A549 (cell line): Measurements from ENCODE around the gene CREB5.

Experiments used
- EHMT2 ChIP-seq: fragments of 200-600 bp; sonication (generic); IDR thresholded peaks from 2 replicates; pipeline ENCODE4 v1.6.1; 2016; ENCODE audit warnings: antibody characterized with exemption, low read depth, mild to moderate bottlenecking, moderate library complexity
- EP300 ChIP-seq, 2 experiments: fragments of >200 bp; sonication (Bioruptor Twin); formaldehyde crosslinking; IDR thresholded peaks; 2 replicates in 1 of 2; 3 replicates in 1 of 2; pipeline ENCODE4 v1.6.1; 2016 to 2017
- FOSL2 ChIP-seq, 2 experiments: fragments of 450-650 bp in 1 of 2; fragments of >200 bp in 1 of 2; sonication (Bioruptor Twin) in 1 of 2; formaldehyde crosslinking; IDR thresholded peaks; 2 replicates each; pipeline versions ENCODE4 v1.5.0 to v1.6.1; 2016 to 2020; ENCODE audit warnings: mild to moderate bottlenecking in 1 of 2, moderate library complexity in 1 of 2
- JUN ChIP-seq, 2 experiments: fragments of >200 bp; sonication (Bioruptor Twin); formaldehyde crosslinking; IDR thresholded peaks; 2 replicates in 1 of 2; 3 replicates in 1 of 2; pipeline ENCODE4 v1.6.1; 2016 to 2017
- NFE2L2 ChIP-seq: fragments of 150-350 bp; conservative IDR thresholded peaks from 2 replicates; pipeline ENCODE4 v1.6.1; 2014; ENCODE audit warnings: low read length
- NPAS2 ChIP-seq: fragments of 250-450 bp; sonication (Bioruptor Pico); IDR thresholded peaks from 2 replicates; pipeline ENCODE4 v1.8.0; 2022; ENCODE audit warnings: mild to moderate bottlenecking, moderate library complexity, borderline replicate concordance
- POLR2A ChIP-seq: IDR thresholded peaks from 2 replicates; pipeline ENCODE4 v1.6.1; 2012; ENCODE audit warnings: mild to moderate bottlenecking, low read length
- RCOR1 ChIP-seq: fragments of 150-350 bp; IDR thresholded peaks from 2 replicates; pipeline ENCODE4 v1.6.1; 2014; ENCODE audit warnings: antibody characterized with exemption, low read length, low read depth
- TF ChIP-seq, protein P1 (sequence below): fragments of >200 bp; sonication (Bioruptor Twin); formaldehyde crosslinking; IDR thresholded peaks from 3 replicates; pipeline ENCODE4 v1.5.1; 2016
- TF ChIP-seq, protein P2 (sequence below): fragments of >200 bp; sonication (Bioruptor Twin); formaldehyde crosslinking; IDR thresholded peaks from 3 replicates; pipeline ENCODE4 v1.6.1; 2016
- TF ChIP-seq, protein P3 (sequence below): fragments of 250-450 bp; sonication (Bioruptor Pico); IDR thresholded peaks from 2 replicates; pipeline ENCODE4 v1.5.0; 2021; ENCODE audit warnings: mild to moderate bottlenecking, moderate library complexity, borderline replicate concordance

- TF ChIP-seq POLR2A (no peak), NFE2L2 (no peak), RCOR1 (no peak), EP300 (IDR thresholded peaks at IDR 0.05) (no peak), JUN (IDR thresholded peaks at IDR 0.05) (no peak), FOSL2 (IDR thresholded peaks at IDR 0.05) (no peak), FOSL2 (CRISPR knock-in tag; IDR thresholded peaks at IDR 0.05) (no peak), NPAS2 (CRISPR knock-in tag) (no peak), EHMT2 (no peak)
- TF ChIP-seq, protein P1, sequence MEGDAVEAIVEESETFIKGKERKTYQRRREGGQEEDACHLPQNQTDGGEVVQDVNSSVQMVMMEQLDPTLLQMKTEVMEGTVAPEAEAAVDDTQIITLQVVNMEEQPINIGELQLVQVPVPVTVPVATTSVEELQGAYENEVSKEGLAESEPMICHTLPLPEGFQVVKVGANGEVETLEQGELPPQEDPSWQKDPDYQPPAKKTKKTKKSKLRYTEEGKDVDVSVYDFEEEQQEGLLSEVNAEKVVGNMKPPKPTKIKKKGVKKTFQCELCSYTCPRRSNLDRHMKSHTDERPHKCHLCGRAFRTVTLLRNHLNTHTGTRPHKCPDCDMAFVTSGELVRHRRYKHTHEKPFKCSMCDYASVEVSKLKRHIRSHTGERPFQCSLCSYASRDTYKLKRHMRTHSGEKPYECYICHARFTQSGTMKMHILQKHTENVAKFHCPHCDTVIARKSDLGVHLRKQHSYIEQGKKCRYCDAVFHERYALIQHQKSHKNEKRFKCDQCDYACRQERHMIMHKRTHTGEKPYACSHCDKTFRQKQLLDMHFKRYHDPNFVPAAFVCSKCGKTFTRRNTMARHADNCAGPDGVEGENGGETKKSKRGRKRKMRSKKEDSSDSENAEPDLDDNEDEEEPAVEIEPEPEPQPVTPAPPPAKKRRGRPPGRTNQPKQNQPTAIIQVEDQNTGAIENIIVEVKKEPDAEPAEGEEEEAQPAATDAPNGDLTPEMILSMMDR = no peak
- TF ChIP-seq, protein P2, sequence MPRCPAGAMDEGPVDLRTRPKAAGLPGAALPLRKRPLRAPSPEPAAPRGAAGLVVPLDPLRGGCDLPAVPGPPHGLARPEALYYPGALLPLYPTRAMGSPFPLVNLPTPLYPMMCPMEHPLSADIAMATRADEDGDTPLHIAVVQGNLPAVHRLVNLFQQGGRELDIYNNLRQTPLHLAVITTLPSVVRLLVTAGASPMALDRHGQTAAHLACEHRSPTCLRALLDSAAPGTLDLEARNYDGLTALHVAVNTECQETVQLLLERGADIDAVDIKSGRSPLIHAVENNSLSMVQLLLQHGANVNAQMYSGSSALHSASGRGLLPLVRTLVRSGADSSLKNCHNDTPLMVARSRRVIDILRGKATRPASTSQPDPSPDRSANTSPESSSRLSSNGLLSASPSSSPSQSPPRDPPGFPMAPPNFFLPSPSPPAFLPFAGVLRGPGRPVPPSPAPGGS = no peak
- TF ChIP-seq, protein P3, sequence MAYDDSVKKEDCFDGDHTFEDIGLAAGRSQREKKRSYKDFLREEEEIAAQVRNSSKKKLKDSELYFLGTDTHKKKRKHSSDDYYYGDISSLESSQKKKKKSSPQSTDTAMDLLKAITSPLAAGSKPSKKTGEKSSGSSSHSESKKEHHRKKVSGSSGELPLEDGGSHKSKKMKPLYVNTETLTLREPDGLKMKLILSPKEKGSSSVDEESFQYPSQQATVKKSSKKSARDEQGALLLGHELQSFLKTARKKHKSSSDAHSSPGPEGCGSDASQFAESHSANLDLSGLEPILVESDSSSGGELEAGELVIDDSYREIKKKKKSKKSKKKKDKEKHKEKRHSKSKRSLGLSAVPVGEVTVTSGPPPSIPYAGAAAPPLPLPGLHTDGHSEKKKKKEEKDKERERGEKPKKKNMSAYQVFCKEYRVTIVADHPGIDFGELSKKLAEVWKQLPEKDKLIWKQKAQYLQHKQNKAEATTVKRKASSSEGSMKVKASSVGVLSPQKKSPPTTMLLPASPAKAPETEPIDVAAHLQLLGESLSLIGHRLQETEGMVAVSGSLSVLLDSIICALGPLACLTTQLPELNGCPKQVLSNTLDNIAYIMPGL (CRISPR knock-in tag) = no peak
These were observed 169.9 kb downstream of the CREB5 start for GRCh38 chr7:28582226-28582625.
